Common myeloid progenitor, CD34-positive (primary cell): ENCODE measurements around the gene KDM1B.

ENCODE experiments used
- CTCF ChIA-PET: fragments of 350-600 bp; sonication (Branson Sonifier 250); formaldehyde crosslinking; loops from one replicate; lab custom pipeline; 2021; ENCODE audit warnings: antibody characterized with exemption; lab: Charles Lee
- POLR2A ChIA-PET: fragments of 350-600 bp; sonication (Branson Sonifier 250); formaldehyde crosslinking; loops from one replicate; lab custom pipeline; 2021; ENCODE audit warnings: antibody characterized with exemption; lab: Charles Lee
- DNase-seq, 3 donors: peaks; one replicate each; pipeline versions ENCODE4 v3.0.0 to v3.0.0-alpha.2; 2013
- H3K27ac ChIP-seq, 2 experiments: 1 replicate in 1 of 2; 2 replicates in 1 of 2; pipeline ENCODE4 v1.7.0; 2013; ENCODE audit warnings: inconsistent platforms in 2 of 2, low read length in 2 of 2, mild to moderate bottlenecking in 2 of 2, low read depth in 1 of 2, moderate library complexity in 1 of 2; ENCODE audit not compliant: severe bottlenecking in 2 of 2, insufficient read depth in 1 of 2, poor library complexity in 1 of 2
- H3K27me3 ChIP-seq, 5 experiments: replicated peaks in 2 of 5; 1 replicate in 3 of 5; 2 replicates in 2 of 5; pipeline versions ENCODE4 v1.6.1 to v1.7.0; 2013; ENCODE audit warnings: low read length in 4 of 5, mild to moderate bottlenecking in 2 of 5, moderate library complexity in 2 of 5, inconsistent platforms in 1 of 5; ENCODE audit not compliant: insufficient read depth in 5 of 5, control insufficient read depth in 4 of 5
- H3K36me3 ChIP-seq, 4 experiments: 1 replicate in 2 of 4; 2 replicates in 2 of 4; pipeline versions ENCODE4 v1.6.1 to v1.7.0; 2013; ENCODE audit warnings: low read length in 3 of 4, control low read depth in 1 of 4, mild to moderate bottlenecking in 1 of 4; ENCODE audit not compliant: control insufficient read depth in 4 of 4, insufficient read depth in 4 of 4
- H3K4me1 ChIP-seq, 4 experiments: 1 replicate in 3 of 4; 2 replicates in 1 of 4; pipeline versions ENCODE4 v1.6.1 to v1.7.1; 2013; ENCODE audit warnings: low read length in 3 of 4, mild to moderate bottlenecking in 3 of 4, control low read depth in 1 of 4, inconsistent platforms in 1 of 4, moderate library complexity in 1 of 4; ENCODE audit not compliant: control insufficient read depth in 4 of 4, insufficient read depth in 4 of 4; ENCODE audit errors: control extremely low read depth in 1 of 4
- H3K4me3 ChIP-seq, 7 experiments: 1 replicate in 4 of 7; 2 replicates in 3 of 7; pipeline versions ENCODE4 v1.5.1 to v1.7.0; 2013; ENCODE audit warnings: mild to moderate bottlenecking in 7 of 7, low read length in 6 of 7, moderate library complexity in 6 of 7, inconsistent platforms in 2 of 7, low read depth in 2 of 7, control low read depth in 1 of 7; ENCODE audit not compliant: insufficient read depth in 4 of 7, control insufficient read depth in 1 of 7; ENCODE audit errors: extremely low read depth in 1 of 7
- H3K9me3 ChIP-seq, 5 experiments: 1 replicate in 4 of 5; 2 replicates in 1 of 5; pipeline versions ENCODE4 v1.6.1 to v1.7.1; 2013; ENCODE audit warnings: low read length in 4 of 5, mild to moderate bottlenecking in 2 of 5, inconsistent platforms in 1 of 5, low read depth in 1 of 5, moderate library complexity in 1 of 5; ENCODE audit not compliant: control insufficient read depth in 4 of 5, insufficient read depth in 2 of 5; ENCODE audit errors: control extremely low read depth in 1 of 5
- WGBS: methylation state at CpG from one replicate; pipeline ENCODE4 v1.1.5; 2013; ENCODE audit not compliant: insufficient coverage; 5-methylcytosine and 5-hydroxymethylcytosine counted together

KDM1B gene

GRCh38 chr6:18262702-18263417, 107.6 kb downstream of the KDM1B start:
- H3K9me3 ChIP-seq, result peaks cover 0 to 14% (median 0%) of the 10 kb centered on the region in 5 experiments
- 4% methylated on average over 12 of the region's 18 CpGs for WGBS
- peaks cover 9 to 41% (median 33%) of the 10 kb centered on the region in 4 experiments for H3K4me1 ChIP-seq
- POLR2A ChIA-PET, result no interaction called here
- CTCF ChIA-PET, result interaction anchor here (0.7 to 1.5 kb wide), 2 partner anchors 10 to 239 kb away, joined by 3 read pairs; no protein-coding TSS in a partner anchor
- H3K4me3 ChIP-seq, result peak overlapping the region in 6 of 7 experiments; percentile 86 to 94 (median 93)
- H3K36me3 ChIP-seq, result peaks cover 0 to 29% (median 4%) of the 10 kb centered on the region in 4 experiments
- no peaks in the 10 kb centered on the region for H3K27me3 ChIP-seq
- H3K27ac ChIP-seq, result peak overlapping the region in 1 of 2 experiments; percentile 90
- DNase-seq, result peak in 2 of 3 donors; percentile 21 to 42

- under 1% methylated on average over 47 of the region's 50 CpGs for WGBS
- ChIA-PET CTCF (interaction anchor here (0.7 to 2.3 kb wide), 3 partner anchors 9 to 238 kb away, joined by 3 to 10 read pairs (median 3); no protein-coding TSS in a partner anchor), POLR2A (interaction anchor here (1.0 kb wide), 1 partner anchor 73 kb away, joined by 3 read pairs; no protein-coding TSS in a partner anchor)
- peak; percentile 11 to 50 (median 31) for DNase-seq
- Histone ChIP-seq H3K4me3 (peak overlapping the region; percentile 74 to 94 (median 93)), H3K27me3 (no peaks in the 10 kb centered on the region), H3K9me3 (peaks cover 0 to 14% (median 0%) of the 10 kb centered on the region in 5 experiments), H3K27ac (peak overlapping the region; percentile 47 to 90), H3K36me3 (peaks cover 0 to 25% (median 4%) of the 10 kb centered on the region in 4 experiments), H3K4me1 (peaks cover 9 to 48% (median 35%) of the 10 kb centered on the region in 4 experiments)
Measured at GRCh38 chr6:18263418-18264218, 108.4 kb downstream of the KDM1B start.

GRCh38 chr6:18264219-18264922, 109.1 kb downstream of the KDM1B start, which contains the start of gene DEK:
DEK (minus strand) TSS chr6:18264530; CDS start chr6:18263987, 543 bp downstream.
- Histone ChIP-seq H3K9me3 (peaks cover 0 to 14% (median 0%) of the 10 kb centered on the region in 5 experiments), H3K27ac (peak within 1 kb of the TSS; percentile 53 to 90), H3K4me1 (peaks cover 12 to 55% (median 43%) of the 10 kb centered on the region in 4 experiments), H3K27me3 (no peaks in the 10 kb centered on the region), H3K36me3 (peaks cover 0 to 23% (median 4%) of the 10 kb centered on the region in 4 experiments), H3K4me3 (peak within 1 kb of the TSS; percentile 74 to 94 (median 93))
- ChIA-PET CTCF (interaction anchor here (2.3 kb wide), 1 partner anchor 11 kb away, joined by 10 read pairs; no protein-coding TSS in a partner anchor), POLR2A (interaction anchor here (1.0 kb wide), 1 partner anchor 73 kb away, joined by 3 read pairs; no protein-coding TSS in a partner anchor)
- WGBS, result 0% methylated on average over 101 of the region's 113 CpGs
- peak; percentile 87 to 91 (median 88) for DNase-seq

- 0% methylated on average over 5 of the region's 11 CpGs for WGBS
- peak overlapping the region; percentile 53 to 90 for H3K27ac ChIP-seq
- H3K27me3 ChIP-seq, result no peaks in the 10 kb centered on the region
- H3K4me1 ChIP-seq, result peaks cover 12 to 56% (median 46%) of the 10 kb centered on the region in 4 experiments
- CTCF ChIA-PET, result interaction anchor here (2.3 kb wide), 1 partner anchor 10 kb away, joined by 10 read pairs; no protein-coding TSS in a partner anchor
- H3K36me3 ChIP-seq, result peaks cover 0 to 18% (median 4%) of the 10 kb centered on the region in 4 experiments
- DNase-seq, result no peak
- peak overlapping the region; percentile 11 to 94 (median 91) for H3K4me3 ChIP-seq
- POLR2A ChIA-PET, result interaction anchor here (1.0 kb wide), 1 partner anchor 72 kb away, joined by 3 read pairs; no protein-coding TSS in a partner anchor
- peaks cover 0 to 14% (median 0%) of the 10 kb centered on the region in 5 experiments for H3K9me3 ChIP-seq
Measured at GRCh38 chr6:18264923-18265377, 109.7 kb downstream of the KDM1B start.

- ChIA-PET POLR2A (no interaction called here), CTCF (interaction anchor here (2.3 kb wide), 1 partner anchor 9 kb away, joined by 10 read pairs; no protein-coding TSS in a partner anchor)
- peaks cover 10 to 46% (median 38%) of the 10 kb centered on the region in 4 experiments for H3K4me1 ChIP-seq
- H3K4me3 ChIP-seq, result peak overlapping the region in 1 of 7 experiments; percentile 93
- peaks cover 0 to 10% (median 3%) of the 10 kb centered on the region in 4 experiments for H3K36me3 ChIP-seq
- no peak overlapping the region for H3K27ac ChIP-seq
- peaks cover 0 to 2% (median 0%) of the 10 kb centered on the region in 5 experiments for H3K27me3 ChIP-seq
- peaks cover 0 to 14% (median 0%) of the 10 kb centered on the region in 5 experiments for H3K9me3 ChIP-seq
- WGBS, result 98% methylated on average over 6 of the region's 14 CpGs
- peak in 1 of 3 donors; percentile 25 for DNase-seq
Measured at GRCh38 chr6:18265787-18266522, 110.7 kb downstream of the KDM1B start.
